NAMALWA (cell line): ENCODE data around the gene EDC3.

Experiments used
- DNase-seq: peaks from one replicate; pipeline ENCODE4 v3.0.0-alpha.2; 2015; ENCODE audit warnings: low spot score

The EDC3 gene

GRCh38 chr15:74626336-74626735, 69.5 kb downstream of the EDC3 start:
- no peak for DNase-seq

GRCh38 chr15:74625693-74626092, 70.1 kb downstream of the EDC3 start:
- no peak for DNase-seq

DNA sequence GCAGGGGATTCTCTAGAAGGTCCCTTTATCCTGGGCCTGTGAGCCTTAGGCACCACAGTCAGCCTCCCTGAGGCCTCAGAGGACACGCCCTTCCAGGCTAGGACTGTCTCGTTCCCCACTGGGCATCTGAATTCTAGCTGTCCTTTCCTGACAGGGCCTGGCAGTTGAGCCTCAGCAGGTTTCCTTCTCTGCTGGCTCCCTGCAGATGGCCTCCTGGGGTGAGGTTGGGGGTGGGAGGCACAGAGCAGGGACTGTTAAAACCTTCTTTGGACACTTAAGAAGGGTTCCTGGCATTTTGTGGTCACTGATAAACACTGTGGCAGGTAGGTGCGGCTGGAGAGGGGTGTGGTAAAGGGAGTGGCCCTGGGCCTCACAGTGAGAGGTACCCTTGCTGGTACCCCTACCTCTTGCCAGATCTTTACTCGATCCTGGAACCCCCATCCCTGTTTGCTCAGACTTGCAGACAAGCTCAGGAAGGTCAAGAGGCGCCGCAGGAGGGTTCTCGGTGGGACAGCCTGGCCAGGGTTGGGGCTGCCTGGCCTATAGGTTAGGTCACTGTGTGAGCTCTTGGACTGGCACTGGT, 71.7 kb downstream of the EDC3 start:
- DNase-seq = no peak

DNA sequence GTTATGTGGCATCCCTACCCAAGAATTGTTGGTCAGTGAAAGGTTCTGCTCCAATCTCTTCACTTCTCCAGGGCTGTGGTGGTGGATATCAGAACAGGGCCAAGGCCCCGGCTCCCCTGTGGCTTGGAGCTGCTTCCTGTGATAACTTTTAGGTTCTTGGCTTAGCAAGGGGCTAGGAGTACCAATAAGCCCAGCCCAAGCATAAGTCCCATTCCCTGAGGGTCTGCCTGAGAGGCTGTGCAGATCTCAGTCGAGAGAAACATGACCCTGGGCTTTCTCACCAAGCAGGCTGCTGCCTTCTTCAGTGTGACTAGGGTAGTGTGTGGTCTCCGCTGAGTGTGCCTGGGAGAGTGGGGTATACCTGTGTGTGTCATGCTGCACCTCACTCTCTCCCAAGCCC, 73.1 kb downstream of the EDC3 start:
- no peak for DNase-seq

- DNase-seq = no peak
Observed at GRCh38 chr15:74621936-74622335, 73.9 kb downstream of the EDC3 start.

- no peak for DNase-seq
Observed at GRCh38 chr15:74621546-74621920, 74.3 kb downstream of the EDC3 start.

DNA sequence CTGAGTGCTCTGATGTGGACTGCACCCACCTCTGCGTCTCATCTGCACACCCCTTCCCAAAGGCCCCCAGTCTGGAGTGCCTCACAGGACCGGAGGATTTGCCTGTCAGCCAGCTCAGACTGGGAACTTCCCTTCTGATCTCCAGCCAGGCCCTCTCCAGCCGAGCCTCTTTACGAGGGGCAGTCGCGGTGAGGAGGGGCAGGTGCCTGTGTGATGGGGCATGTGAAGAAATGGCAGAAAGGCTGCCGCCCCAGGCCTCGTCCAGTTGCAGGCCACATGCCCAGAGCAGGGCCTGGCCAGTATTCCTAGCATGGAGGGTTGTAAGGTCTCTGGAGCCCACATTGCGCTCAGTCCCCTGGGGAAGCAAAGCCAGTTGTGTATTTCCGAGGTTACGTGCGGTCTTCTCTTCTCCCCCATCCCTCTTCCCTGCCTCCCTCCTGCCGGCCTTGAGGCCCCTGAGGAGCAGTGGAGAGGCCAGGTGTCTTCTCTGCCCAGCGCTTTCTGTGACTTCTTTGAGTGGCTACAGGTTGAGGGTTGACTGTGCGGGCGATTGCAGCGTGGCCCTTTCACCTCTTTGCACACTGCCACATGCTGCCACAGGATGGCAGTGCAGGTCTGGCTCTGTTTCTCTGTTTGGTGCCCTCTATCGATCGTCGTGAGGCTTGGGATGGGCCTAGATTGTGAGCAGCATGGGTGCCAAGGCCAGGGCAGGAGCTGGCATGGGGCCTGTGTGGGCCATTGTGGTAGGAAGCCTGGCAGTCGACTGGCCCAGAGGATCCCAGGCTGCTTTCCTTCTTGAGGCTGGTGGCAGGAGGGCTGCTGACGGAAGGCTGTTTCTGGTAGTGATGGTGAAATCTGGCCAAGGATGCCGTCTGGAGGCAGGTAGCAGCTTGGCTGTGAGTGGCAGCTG, 74.9 kb downstream of the EDC3 start:
- DNase-seq = peak; percentile 93

- DNase-seq = no peak
Observed at GRCh38 chr15:74619916-74620635, 75.7 kb downstream of the EDC3 start.

- no peak for DNase-seq
Observed at GRCh38 chr15:74618841-74619596, 76.8 kb downstream of the EDC3 start.

- DNase-seq = no peak
Observed at GRCh38 chr15:74616996-74617395, 78.8 kb downstream of the EDC3 start.

DNA sequence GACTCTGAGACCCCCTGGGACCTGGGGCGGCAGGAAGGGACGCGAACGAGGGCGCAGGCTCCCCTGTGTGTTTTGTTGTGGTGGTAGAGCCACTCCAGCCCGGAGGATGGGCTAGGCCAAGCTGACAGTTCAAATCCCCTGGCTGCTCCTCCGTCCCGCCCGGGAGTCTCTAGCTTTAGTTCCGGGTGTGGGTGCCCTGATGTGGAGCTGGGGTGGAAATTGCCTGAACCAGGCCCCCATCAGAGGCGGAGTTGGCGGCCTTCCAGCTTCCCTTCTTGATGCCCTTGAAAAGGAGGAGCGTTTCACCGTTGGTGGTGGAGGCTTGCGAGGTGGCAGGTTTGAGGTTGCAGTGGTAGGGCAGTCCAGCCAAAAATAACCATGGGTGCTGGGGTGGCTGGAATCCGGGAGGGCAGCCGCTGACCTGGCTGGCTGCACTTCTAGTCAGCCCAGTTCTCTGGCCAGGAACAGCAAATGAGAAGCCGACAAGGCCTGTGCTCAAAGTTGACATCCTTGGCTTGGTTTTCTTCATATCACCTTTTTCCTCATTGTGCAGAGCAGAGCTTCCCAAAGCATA, 79.4 kb downstream of the EDC3 start:
- peak; percentile 72 for DNase-seq

- DNase-seq = peak; percentile 96
Observed at GRCh38 chr15:74615508-74616365, 80.1 kb downstream of the EDC3 start, which contains the start of gene CLK3. TSS of gene CLK3 (plus strand) at chr15:74615836. CDS start at chr15:74619197, 3,361 bp downstream.

DNA sequence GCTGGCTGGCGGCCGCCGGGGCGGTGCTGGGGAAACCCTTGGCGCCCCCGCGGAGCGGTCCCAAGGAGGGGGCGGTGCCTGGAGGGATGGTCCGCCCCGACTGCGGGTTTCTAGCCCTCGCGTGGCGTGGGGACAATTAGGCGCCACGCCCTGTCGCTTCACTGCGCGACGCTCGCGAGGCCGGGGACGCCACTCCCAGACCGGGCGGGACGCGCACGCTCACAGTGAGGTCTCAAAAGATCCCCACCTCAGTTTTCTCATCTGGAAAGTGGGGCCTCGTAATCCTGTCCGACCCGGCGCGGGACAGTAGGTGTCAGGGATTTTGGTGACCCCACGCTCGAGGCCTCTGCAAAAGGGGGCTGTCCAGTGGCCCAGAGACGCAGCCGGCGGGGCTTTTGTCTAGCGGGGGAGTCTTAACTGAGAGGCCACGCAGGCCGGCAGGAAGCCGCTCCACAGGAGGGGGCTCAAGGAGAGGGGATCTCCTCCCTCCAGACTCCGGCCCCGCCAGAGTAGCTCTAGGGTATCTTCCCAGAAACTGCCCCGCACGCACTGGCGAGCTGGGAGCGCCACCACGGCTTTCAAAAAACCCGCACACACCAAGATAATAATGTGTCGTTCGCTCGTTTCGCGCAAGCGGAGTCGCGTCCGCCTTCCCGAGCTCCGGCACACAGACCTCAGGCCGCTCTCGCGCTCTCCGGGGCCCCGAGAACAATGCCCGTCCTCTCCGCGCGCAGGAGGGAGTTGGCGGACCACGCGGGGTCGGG, 80.9 kb downstream of the EDC3 start:
- peak; percentile 85 for DNase-seq

DNA sequence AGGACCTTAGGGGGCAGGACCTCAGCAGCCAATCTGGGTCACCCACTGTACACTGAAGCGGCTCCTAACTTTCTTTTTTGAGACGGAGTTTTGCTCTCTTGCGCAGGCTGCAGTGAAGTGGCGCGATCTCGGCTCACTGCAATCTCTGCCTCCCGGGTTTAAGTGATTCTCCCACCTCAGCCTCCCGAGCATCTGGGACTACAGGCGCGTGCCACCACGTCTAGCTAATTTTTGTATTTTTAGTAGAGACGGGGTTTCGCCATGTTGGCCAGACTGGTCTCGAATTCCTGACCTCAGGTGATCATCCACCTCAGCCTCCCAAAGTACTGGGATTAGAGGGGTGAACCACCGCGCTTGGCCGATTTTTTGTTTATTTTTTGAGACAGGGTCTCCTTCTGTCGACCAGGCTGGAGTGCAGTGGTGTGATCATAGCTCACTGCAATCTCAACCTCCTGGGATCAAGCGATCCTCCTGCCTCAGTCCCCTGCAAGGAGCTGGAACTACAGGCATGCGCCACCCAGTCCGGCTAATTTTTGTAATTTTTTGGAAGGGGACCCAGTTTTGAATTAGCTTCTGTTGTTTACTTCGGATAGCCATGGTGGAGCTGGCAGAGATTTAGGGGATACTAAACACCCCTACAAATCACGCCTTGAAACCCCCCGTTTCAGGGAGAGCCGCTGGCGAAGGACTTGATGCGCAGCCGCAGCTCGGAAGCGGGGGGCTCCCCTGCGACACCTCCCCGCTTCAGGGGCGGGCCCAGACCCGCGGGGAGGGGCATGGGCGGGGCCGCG, 81.7 kb downstream of the EDC3 start:
- DNase-seq = no peak

DNA sequence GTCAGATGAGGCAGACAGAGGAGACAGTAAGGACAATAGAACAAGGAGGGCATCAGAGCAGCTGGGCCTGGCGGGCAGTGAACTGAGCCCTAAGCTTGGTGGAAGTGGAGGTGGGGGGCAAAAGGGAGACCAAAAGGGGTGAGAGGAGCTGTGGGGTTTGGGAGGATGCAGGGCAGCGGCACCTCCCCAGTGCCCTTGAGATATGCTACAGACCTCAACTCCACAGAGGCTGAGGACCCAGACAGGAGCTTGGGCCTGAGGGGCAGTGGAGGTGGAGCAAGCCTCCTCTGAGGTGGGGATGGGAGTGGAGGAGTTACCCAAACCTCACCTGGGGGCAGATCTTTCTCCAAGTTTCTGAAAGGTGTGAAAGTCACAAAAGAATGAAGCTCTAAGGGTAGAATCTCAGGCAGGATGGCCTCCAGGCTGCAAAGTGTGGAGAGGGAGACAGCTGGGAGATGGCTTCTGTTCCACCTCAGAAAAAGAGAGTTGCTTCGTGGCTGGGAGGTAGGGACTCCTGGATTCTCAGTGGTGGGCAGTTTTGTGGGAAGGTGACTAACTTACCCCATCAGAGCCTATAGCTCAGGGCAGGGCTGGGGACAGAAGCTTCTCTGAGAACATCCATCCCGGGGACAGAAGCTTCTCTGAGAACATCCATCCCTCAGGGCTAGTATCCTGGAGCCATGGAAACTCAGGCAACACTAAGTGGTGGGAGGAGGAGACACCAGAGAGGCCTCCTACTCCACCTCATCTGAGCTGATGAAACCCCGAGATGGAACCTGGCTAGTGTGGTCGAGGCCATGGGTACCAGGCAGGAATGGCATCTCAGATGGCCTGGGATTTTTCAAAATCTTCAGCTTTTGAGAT, 82.5 kb downstream of the EDC3 start:
- no peak for DNase-seq

DNA sequence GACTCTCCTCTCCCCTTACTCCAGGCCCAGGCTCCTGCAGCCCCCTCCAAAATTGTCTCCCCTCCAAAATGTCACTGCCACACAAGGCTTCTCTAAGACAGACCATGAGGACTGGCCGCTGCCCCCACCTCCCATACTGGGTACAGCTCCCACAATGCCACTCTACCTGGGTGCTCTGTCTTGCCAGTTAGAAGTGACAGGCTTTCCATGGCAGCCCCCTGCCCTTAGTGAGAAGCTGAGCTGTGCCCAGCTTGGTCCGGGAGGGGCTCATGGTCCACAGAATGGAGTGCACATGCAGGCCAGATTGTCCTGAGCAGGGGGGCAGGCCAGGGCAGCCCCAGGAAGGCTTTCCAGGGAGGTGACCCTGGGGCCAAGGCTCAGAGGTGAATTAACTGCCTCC, 83.1 kb downstream of the EDC3 start:
- no peak for DNase-seq

GRCh38 chr15:74611834-74612233, 84.0 kb downstream of the EDC3 start:
- no peak for DNase-seq

DNA sequence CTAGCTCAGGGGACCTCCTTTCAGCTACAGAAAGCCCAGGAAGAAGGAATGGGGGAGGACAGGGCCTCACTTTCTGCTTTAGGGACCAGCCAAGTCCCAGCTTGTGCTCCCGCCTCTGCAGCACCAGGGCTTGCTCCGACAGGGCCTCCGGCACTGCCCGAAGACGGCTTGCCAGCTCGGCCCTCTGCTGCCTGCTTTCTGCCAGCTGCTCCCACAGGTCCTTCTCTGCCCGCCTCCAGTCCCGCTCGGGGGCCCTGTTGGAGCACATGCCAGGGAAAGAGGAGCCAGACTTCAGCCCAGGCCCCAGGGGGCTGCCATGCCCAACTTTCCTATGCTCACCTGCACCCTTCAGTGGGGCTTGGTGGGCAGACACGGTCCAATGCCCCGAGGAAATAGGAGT, 84.5 kb downstream of the EDC3 start:
- no peak for DNase-seq
